GM19023 (cell line): ENCODE data around the gene VSX1.

ENCODE experiments used
- ATAC-seq: cut with Tn5 transposase; IDR thresholded peaks from one replicate; pipeline ENCODE4 v1.9.1; 2021; ENCODE audit warnings: mild to moderate bottlenecking, moderate library complexity; ENCODE audit not compliant: unreplicated experiment

The VSX1 gene

DNA sequence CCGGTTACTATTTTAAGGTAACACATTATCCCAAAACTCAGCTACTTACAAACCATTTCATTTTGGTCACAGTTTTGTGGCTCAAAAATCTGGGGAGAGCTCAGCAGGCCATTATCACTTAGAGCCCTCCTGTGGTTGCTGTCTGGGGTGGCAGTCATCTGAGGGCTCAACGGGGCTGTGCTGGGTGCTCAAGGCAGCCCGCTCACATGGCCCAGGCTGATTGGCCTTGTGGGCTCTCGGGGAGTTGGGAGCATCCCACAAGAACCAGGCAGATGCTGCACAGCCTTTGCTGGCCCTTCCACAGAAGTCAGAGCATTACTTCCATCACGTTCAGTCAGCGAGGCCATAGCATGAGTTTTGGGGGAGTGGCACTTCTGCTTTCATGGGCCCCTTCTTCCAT lies 6.3 kb upstream of the VSX1 start:
- ATAC-seq: no peak

DNA sequence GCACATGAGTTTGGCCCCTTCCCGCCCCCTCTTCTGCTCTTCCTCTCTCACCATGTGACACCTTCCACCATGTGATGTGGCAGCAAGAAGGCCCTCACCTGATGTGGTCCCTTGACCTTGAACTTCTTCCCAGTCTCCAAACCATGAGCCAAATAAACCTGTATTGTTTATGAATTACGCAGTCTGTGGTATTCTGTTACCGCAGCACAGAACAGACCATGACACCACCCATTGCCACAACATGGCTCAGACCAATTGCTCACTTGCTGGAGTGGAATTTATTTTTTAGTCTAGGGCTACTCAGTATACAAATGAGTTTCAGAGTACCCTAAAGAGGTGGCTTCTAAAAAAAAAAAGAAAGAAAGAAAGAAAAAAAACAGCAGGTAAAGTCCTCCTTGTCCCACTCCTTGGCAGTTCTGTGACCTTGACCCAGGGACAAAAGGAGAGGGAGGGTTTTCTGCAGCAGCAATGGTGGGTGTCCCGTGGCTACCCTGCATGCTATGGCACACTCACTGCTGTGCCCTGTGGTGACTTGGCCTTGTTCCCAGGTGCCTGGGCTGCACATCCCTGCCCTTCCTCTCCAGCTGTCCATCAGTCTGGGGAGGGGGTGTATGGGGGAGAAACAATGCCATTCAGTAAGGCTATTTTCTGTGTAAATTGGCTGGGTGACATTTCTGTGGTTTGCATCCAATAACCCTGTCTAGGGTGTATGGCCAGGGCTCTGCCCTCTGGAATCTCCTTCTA lies 5.4 kb upstream of the VSX1 start:
- ATAC-seq: no peak

DNA sequence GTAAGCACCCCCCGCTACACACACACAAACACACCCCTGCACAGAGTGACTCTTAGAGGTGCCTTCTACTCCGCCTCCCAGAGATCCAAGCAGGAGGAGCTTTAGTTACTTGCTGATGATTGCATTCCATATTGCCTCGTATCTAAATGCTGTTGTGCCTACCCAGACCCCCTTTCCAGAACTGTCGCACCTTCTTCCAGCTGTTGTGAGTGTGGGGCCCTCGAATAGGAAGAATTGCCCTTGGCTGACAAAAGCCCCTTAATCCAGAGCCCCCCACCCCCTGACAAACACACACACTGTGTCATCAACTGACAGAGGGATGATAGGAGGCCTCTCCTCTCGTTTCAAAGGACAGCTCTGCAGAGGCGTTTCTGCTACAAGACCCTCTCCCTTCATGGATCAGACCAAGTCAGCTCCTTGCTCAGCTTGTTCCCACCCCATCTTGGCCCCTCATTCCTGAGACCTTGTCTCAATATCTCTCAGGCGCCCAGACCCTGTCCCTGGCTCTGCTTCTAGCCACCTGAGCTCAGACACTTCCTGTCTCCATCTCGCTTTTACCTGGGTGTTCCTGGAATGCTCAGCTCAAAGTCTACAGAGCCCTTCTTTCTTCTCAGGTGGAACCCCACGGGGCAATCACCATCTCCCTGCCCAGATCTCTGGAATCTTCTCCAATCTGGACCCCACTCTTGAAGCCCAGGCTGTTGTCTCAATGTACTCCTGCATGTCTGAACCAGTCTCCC lies 4.0 kb upstream of the VSX1 start:
- ATAC-seq: no peak

DNA sequence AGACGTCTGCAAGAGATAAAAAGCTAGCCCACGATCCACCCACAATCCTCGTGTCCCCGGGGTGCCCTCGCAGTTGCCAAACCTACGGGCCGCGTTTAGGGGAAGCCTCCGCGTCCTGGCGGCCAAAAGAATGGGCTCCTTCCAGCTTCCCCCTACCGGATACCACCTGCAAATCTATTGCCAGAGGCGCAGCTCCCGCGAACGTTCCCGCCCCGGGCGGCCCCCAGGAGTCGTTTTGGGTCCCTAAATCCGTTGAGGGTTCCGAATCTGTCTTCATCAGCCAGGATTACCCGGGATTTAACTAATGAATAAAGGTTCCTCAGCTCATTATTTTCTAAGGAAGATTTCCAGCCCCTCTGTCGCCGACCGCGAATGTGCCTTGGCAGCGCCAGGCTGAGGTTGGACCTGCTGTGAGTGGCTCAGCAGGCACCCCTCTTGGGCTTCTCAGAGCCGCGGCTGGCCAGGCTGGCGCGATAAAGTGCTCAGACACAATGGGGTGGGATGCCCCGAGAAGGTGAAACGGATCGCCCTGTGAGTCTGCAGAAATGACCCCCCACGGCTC lies 2.8 kb upstream of the VSX1 start:
- no peak for ATAC-seq

DNA sequence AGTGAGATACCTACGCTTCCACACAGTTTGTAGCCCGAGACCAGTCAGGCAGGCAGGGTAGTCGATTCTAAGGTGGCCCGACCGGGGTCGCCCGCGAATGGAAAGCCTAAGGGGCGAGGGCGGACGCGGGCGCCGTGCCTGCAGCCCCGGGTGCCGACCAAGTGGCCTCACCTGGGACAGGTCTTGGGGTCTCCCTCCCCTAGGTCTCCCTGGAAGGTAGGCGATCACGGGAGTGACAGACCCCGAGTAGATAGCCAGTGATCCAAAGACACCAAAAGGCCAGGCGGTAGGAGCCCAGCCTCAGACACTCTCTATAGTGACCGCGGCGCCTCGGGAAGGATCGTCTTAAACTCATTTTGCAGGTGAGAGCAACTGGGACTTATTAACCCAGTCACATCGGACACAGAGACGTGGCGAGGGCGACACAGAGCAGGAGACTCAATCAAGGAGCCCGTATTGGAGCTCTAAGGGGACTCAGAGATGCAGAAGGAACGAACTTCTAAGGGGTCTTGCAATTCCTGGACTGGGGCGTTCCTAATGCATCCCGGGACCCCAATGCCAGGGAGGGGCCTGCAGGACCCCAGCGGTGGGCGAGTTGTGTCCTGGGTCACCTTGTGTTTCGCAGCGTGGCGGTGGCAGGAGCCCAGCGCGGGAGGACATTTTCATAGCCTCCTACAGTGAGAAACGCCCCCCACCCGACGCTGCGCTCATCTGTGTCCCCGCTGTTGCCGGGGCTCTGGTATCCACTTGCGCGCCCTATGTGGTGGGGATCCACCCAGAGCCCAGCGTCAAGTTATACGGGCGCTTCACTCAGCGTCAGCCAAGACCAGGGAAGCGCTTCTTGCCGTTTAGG lies 2.1 kb upstream of the VSX1 start:
- no peak for ATAC-seq

DNA sequence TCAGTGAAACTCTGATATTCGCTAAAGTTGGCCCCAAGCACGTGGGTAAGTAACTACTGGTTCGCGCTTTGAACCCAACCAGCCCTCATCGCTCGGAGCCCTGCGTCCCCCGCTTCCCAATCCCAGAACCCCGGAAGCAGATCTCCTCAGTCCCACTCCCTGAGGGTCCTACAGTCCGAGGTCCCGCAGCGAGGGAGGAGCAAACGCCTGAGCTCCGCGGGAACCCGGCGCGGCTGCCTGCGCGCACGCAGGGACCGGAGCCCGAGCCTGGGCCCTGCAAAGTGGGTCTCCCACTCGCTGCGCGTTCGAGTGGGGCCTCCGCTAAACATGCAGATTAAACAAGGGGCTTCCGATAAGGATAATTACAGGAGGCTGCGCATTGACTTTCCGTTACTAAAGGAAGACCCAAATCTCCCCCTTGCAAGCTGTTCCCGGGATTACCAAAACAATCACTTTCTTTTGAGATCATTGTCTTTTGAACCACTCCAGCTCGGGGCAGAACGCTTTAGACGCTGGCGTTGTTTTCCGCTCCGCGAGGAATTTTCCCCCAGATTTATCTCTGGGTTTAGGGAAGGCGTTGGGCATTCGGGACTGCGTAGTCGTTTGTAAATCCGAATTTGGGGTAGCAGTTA lies 1.3 kb upstream of the VSX1 start:
- ATAC-seq: no peak

DNA sequence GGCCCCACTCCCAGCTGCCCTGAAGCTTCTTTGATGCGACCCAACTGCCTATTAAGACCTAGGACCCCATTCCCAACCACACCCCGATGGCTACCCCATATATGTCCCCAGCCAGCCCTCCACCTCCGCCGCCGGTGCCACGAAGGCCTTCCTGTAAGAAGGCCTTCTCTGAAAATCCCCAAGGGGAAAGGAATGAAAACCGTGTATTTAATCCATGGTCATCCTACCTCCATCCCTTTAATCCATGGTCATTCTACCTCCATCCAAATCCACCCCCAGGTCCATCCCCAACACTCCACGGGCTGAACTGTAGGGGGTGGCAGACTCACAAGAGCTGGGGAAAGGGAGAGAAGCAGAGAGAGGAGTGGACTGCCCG lies 545 bp upstream of the VSX1 start:
- ATAC-seq: no peak

DNA sequence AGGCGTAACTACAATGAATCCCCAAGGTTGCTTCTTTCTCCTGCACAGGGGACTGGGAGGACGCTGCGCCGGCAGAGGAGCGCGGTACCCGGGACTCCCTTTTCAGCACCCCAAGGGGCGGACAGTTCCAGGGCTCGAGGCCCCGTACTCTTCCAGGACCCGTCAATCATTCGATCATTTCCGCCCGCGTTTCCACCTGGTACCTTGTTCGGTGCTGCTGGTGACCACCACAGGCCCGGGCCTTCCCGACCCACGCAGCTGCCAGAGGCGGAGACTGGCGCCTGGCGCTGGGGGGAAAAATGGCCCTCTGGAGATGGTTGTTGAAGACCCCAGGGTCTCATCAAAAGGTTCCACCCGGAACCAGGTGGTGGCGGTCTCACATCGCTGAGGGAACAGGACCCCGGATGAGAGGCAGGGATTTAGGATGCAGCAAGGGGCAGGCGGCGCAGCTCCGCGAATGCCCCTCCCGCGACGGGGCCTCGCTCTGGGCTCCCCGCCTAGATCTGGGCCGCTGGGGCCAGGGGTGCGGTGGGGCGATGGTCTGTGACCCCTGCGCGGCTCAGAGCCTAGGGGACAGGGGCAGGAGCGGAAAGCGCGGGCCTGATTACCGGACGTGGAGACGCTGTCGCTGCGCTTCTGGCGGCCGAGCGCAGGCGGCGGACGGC lies 744 bp downstream of the VSX1 start:
- ATAC-seq: no peak

DNA sequence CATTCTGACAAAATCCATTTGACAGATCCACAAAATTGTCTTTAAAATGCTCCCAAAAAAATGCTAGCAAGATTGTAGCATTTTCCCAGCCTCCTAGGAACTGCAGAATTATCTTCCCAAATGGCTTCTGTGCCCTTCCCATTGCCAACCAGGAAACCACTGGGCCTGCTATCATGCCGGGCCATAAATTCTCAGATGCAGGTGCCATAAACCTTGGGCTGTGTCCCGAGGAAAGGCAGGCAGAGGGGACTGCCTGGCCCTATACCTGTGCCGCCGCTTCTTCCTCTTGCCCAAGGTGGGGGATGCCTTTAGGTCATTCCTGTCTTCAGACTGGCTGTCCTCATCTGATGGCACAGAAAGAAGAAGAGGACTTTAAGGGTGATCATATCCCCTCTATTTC lies 2.8 kb downstream of the VSX1 start:
- no peak for ATAC-seq

DNA sequence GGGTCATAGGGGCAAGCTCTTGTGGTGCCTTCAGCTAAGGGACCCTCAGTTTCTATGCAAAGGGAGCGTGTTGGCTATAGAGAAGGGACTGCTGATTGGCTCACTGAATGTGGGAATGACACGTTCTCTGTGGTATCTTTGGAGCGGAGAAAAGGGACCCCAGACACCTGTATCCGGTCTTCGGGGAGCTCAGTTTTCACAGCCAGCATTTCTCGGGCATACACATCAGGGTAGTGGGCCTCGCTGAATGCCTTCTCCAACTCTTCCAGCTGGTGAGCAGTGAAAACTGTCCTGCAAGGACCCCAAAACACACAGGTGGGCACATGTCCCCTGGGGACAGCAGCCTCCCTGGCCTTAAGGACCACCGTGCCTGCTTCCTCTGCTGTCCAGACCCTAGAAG lies 3.3 kb downstream of the VSX1 start:
- ATAC-seq: no peak

DNA sequence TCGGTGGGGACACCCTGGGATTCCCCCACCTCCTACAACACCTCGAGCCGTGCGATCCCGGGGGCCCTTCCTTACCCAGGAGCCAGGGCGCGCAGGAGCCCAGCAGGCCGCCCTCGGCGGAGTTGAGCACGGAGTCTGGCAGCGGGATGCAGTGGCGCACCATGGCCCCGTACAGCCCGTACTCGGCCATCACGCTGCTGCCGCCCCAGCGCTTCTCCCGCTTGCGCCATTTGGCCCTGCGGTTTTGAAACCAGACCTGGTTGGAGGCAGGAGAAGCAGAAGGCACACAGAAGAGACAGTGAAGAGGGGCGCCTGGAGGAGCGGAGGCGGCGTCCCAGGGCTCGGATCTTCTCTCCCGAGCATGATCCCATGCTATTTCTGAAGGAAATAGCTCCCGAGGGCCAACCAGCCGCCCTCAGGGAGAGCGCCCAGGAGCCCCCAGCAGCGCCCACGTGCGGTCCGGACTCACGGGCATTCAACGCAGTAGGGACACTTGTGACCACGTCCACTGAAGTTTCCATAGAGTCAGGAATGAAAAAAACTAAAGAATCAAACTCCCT lies 4.3 kb downstream of the VSX1 start:
- ATAC-seq: no peak

DNA sequence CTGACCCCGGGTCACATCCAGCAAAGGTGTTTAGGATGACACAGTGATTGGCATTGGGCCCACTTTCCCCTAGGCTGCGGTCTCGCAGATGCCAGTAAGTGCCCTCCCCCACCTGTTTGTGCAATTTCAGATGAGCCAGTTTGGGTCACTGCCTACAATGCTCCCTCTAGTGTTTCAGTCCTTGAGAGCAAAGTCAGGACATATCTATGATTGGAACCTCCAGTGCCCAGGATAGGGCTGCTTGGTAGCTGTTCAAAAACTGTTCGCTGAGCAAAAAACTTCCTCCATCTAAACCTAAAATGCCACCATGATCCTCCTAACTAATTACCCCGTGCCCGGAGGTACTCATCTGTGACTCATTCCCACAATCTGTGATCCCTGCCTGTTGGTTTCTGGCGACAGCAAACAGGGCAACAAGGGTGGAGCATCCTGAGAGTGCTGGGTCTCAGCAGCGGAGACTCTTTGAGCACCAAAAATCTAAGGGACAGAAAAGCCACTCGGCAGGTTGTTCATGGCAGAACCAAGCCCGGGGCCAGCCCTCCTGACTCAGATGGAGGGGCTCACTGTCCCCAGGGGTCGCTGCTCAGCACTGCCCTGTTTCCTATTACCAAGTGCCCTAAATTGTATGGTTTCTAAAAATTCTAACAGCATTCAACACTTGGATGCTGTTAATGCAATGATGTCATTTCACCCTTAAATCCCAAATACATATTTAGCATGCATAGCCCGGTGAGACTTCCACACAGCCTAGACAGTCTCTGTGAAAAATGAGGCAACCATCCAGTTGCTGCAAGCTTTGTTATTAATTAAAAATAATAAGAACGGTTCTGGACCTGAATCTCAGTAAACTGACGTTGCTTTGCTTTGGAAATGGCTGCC lies 5.0 kb downstream of the VSX1 start:
- ATAC-seq: no peak

DNA sequence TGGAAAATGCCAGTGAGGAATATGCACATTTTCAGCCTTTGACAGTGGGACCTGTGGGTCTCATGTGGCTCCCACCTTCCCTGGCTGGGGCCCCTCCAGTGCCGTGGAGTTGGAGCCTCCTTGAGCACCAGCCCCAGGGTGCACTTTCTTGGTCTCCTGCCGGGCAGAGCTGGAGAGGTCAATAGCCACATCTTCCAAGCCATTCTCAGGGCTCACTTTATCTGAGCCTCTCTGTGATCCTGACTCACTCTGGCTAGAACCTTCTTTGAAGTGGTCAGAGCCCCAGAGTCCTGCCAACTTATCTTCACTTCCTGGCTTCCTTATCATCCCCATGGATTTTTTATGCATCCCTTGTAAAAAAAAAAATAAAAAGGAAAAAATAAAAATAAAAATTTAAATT lies 5.7 kb downstream of the VSX1 start:
- no peak for ATAC-seq

DNA sequence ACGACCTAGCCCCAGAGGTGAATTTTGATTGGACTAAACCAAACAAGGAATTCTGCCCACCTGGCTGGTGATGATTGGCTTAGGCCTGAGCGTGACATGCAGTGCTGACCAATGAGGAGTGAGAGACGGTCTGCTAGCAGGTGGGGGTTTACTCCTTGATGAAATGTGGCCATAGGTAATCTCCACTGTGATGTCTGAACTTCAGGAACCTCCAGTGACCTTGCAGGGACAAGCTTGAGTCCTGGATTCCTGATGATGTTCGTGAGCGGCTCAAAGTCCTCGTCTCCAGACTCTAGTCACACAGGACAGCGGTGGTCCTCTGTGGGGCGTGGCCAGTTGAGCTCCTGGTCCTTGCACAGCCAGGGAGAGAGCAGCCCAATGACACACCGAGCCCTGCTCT lies 8.4 kb downstream of the VSX1 start:
- ATAC-seq: no peak

DNA sequence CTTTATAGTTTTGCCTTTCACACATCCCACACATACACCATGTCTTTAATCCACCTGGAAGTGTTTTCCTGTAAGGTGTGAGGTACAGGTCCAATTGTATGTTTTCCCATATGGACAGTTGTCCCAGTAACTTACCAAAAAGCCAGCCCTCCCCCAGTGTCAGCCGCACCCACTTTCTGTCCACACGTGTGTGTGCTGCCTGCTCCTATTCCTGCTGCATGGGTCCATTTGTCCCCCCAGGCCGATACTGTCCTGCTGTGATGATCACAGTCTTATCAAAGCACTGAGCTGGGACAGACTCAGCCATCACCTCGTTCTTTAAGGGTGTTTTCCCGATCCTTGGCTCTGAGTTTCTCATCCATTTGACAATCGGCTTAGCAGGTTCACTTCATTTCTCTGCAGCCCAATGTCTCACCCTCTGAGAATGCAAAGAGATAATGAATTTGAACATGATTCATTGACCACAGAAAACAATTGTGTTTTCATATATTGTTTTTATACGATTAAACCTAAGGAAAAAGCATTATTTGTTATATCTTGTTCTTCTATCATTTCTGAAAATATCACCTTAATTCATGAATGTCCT lies 9.6 kb downstream of the VSX1 start:
- ATAC-seq: no peak

DNA sequence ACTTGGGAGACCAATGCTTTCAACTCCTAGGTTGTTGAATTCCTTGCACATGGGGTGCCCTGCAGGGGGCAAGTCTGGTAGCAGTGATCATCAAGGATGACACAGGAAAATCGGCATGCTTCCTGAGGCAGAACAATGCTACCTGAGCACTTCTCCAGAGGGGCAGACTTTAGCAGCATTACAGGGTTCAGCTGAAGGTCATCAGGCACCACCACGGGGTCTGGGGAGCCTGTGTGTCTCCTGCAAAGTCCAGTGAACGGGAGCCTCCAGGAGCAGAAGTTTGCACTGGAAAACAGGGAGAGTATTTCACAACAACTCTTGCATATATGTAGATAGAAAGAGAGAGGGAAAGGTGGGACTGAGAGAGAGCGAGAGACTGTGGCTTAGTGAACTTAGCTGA lies 10.2 kb downstream of the VSX1 start:
- no peak for ATAC-seq

DNA sequence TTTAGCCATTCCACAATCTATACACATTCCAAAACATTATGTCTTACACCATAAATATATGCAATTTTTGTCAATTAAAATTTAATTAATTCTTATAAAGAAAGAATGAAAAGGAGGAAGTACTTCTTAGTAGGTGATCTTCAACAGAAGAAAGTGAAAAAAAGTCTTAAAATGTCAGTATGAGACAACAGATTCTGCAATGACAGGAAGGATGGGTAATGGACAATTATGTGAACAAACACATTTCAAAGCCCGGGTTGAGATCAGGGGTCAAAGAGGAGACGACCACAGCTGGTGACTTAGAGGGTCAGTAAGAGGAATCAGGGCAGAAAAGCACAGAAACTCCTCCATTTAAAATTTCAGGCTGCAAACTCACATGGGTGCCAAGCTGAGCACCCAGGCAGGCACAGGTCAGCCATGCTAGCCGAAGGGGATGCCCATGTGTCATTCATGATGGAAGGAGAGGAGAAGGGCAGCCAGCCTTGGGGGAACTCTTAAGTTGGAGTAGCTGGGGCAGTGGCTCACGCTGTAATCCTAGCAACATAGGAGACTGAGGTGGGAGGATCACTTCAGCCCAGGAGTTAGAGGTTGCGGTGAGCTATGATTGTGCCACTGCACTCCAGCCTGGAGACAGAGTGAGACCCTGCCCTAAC lies 11.0 kb downstream of the VSX1 start:
- ATAC-seq: no peak
